Forelimb muscle (tissue), 1 donor: ENCODE results near the gene MYH9. TPM values are rescaled to one million over a fixed set of nuclear protein-coding genes. Genes with fewer than 3 reads are reported as not detected.
"Not testable (repeated sequence)": the region's sequence is repeated elsewhere in the genome, so short reads cannot be mapped to it uniquely, and the experiment has no call there.

Experiments
- DNase-seq: peaks from one replicate; pipeline ENCODE4 v3.0.0-alpha.2; 2013; ENCODE audit warnings: low read depth
- polyA plus RNA-seq: library from polyadenylated mRNA; unstranded; fragments of 120-200 nt; gene quantifications from one replicate; pipeline ENCODE4 v1.2.1, GENCODE V29; 2013; ENCODE audit not compliant: insufficient read length

Gene MYH9
- polyA plus RNA-seq, 1 donor = 83.0 TPM

GRCh38 chr22:36413022-36413775, 25.4 kb upstream of the MYH9 start:
- no peak for DNase-seq

GRCh38 chr22:36411589-36412258, 24.0 kb upstream of the MYH9 start:
- DNase-seq = no peak

DNA sequence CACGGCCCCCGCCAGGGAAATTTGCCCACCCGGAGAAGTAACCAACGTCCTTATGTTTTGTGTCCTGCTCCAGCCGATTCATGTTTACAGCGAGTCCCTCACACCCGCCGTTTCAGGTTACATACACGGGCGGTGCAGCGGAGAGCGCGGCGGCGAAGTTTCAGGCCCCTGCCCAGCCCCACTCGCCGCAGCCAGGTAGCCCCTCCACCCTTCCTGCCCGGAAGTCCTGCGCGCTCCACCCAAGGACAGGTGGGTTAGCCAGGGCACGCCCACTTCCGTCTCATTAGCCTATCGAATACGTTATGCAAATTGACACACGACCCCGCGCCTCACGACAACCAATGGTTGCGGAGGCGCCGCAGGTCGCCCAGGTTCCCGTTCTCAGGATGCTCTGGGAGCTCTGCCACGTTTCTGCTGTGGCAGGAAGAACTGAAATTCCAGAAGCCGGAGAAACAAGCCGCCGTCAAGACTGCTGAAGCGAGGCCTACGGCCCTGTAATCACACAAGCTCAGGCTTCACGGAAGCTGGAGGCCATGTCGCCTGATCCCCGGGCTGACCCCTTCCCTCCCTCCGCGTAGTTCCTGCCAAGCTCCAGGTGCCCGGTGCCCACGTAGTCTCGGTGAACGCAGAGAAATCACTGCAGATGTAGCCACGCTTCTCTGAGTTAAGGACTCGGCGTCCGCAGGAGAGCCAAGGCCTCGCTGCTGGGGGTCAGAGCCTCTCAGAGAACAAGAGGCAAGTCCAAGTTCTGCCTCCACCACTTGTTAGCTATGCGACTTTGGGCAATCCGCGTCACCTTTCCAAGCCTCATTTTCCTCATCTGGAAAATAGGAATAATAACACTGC, 22.4 kb upstream of the MYH9 start:
- peak; percentile 43 for DNase-seq

DNA sequence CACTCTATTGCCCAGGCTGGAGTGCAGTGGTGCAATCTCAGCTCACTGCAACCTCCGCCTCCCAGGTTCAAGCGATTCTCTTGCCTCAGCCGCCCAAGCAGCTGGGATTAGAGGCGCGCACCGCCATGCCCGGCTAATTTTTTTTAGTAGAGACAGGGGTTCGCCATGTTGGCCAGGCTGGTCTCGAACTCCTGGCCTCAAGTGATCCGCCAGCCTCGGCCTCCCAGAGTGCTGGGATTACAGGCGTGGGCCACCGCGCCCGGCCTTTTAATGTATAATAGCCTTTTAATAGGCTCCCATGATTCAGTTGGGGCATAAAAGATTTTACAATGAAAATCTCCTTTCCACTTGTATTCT, 21.8 kb upstream of the MYH9 start:
- not testable (repeated sequence) for DNase-seq

DNA sequence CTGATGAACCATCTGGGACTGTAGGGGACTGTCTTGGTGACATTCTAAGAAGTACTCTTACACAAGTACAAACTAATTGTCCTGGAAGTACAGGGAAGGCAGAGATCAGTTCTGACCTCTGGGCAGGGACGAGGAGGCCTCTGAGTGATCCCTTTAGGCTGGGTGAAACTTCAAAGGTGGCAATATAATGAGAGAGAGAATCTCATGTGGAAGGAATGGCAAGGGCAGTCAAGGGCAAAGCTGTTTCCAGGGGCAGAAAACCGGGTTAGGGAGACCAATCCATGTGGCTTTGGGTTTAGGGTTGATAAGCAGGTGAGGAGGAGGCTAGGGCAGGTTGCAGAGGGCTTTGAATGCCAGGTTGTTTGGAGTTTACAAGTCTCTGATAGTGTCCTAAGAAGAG, 21.3 kb upstream of the MYH9 start:
- no peak for DNase-seq

DNA sequence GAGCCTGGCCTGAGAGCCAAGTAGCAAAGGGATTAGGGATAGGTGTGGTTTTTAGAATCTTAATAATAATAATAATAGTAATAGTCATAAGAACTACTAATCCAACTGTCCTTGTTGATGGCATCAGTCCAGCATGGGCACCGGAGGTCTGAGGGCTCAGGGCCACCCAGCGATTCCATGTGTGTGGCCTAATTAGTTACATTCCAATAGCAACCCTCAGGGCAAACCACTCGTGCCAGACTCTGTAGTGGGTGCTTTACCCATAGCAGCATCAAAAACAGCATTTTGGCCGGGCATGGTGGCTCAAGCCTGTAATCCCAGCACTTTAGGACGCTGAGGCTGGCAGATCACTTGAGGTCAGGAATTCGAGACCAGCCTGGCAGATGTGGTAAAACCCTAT, 19.0 kb upstream of the MYH9 start:
- no peak for DNase-seq

DNA sequence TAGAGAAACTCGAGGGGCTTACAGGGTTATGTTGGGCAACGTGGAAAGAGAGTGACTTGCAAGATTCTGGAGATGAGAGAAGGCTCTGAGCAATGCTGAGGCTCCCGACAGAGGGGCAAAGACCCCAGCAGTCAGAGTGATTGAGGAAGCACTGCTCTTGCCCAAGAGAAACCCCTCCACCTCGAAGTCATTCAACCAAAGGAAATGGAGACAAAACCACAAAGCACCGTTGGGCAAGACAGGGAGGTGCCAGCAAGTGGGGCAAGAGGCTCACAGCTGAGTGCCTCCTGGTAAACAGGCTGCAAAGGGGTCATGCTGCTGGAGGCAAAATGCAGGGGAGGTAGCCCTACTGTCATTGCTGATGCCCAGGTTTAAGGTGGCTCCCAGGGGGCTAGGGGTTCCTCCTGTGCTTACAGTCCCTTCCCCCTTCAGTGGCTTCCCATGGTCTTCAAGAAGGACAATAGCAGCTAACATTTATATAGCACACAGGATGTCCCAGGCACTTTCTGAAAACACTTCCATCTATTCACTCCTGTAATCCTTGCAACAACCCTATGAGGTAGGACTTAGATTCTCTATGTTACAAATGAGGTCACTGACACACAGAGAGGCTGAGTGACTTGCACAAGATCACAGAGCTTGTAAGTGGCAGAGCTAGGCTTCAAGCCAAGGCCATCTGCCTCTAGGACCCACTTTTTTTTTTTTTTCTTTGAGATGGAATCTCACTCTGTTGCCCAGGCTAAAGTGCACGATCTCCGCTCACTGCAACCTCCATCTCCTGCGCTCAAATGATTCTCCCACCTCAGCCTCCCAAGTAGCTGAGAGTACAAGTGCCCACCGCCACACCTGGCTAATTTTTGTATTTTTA, 18.1 kb upstream of the MYH9 start:
- DNase-seq = no peak

GRCh38 chr22:36405221-36405661, 17.5 kb upstream of the MYH9 start:
- DNase-seq = no peak

GRCh38 chr22:36404446-36404845, 16.7 kb upstream of the MYH9 start:
- DNase-seq = no peak

GRCh38 chr22:36399472-36399778, 11.7 kb upstream of the MYH9 start:
- DNase-seq = no peak

GRCh38 chr22:36398601-36399471, 11.1 kb upstream of the MYH9 start:
- DNase-seq = no peak

GRCh38 chr22:36397131-36398093, 9.6 kb upstream of the MYH9 start:
- DNase-seq = no peak

DNA sequence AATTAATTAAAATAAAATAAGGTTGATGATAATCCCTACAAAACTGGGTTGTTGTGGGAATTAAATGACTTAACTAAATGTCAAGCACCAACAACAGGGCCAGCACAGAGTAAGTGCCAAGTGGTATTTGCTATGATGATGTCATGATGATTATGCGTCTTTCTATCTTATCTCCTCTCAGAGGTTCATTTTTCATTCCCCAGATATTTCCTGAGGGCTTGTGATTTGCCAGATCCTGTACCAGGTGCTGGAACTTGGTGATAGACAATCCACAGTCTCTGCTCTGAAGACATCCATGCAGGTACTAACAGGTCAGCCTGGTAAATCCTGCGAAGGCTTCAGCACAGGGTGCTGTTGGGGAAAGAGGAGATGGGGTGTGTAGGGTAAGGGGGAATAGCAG, 8.1 kb upstream of the MYH9 start:
- no peak for DNase-seq

DNA sequence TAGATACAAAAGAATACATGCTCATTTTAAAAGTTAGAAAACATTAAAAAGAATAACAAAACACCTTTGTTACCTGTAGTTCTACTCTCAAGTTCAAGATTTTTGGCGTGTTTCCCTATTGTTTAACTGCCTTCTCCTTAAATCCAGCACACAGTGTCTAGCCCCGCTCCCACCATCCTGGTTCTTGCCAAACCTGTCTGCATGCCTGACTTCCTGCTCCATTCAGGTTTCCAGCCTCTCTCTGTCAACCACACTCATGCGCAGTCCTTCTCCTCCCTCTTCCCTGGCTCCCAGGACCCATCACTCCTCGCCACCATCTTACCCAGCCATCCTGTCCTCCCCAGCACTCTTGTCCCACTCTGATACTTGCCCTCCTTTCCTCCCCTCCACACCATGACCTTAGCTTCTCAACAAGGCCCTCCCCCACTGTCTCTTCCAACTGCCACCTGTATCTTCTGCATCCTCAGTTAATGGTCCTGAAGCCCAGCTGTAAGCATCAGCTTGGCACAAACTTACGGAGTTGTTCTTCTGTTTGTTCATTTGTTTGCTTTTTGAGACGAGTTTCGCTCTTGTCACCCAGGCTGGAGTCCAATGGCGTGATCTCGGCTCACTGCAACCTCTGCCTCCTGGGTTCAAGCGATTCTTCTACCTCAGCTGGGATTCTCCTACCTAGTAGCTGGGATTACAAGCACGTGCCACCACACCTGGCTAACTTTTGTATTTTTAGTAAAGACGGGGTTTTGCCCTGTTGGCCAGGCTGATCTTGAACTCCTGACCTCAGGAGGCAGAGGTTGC, 7.5 kb upstream of the MYH9 start:
- DNase-seq = no peak

- no peak for DNase-seq
Measured at GRCh38 chr22:36391638-36392037, 3.9 kb upstream of the MYH9 start.

DNA sequence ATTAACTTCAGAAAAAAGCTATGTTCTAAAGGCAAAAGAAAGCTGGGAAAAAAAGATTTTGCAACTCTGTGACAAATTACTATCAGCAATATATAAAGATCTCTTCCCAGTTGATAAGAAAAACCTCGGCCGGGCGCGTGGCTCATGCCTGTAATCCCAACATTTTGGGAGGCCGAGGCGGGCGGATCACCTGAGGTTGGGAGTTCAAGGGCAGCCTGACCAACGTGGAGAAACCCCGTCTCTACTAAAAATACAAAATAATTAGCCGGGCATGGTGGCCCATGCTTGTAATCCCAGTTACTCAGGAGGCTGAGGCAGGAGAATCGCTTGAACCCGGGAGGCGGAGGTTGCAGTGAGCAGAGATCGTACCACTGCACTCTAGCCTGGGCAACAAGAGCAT, 1.4 kb upstream of the MYH9 start:
- not testable (repeated sequence) for DNase-seq

DNA sequence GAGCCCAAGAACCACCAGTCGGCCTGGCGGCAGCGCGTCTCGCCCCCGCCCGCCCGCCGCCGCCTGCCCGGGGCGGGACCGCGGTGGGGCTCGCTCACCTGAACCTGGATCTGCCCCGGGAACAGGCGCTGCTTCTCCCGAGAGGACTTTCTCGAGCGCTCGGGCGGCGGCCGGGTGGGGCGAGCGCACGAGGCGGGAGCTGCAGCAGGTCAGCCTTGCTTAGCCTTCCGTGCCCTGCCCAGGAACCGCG, 133 bp downstream of the MYH9 start:
- no peak for DNase-seq

DNA sequence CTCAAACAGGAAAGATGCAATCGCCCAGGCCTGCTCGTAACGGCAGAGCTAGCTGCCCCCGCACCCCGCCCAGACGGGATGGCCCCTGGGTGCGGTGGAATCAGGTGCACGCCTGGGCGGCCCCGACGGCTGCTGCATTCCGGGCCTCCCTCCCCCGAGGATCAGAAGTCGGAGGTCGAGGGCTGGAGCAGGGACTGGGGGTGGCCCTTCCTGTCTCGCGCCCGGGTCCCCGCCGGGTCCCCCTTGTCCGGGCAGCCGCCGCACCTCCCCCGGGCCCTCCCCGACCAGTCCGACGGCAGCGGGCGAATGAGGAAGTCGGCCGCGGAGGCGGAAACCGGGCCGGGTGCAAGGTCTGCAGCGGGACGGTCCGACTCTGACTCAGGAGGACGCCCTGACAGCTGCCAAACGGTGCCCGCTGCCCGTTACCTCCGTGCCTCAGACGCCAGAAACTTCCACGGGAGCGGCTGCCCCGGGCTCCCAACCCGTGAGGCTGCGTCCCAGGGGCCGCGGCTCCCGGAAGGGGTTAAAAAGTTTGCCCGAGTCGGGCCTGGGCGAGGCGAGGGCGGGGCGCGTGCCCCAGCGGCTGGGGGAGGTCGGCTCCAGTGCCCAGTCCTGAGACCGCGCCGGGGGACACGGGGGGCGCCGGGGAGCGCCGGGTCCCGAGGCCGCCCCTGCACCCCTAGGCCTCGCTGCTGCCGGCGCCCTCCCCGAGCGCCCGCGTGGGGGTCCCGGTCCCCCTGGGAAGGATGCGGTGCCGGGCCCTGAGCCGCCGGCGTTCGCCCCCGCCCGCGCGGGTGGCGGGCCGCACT, 663 bp downstream of the MYH9 start:
- no peak for DNase-seq
